Neural cell (in vitro differentiated cells): ENCODE measurements around the gene NLN.

Source experiments
- EP300 ChIP-seq: fragments of 450-650 bp; conservative IDR thresholded peaks from 2 replicates; pipeline ENCODE4 v1.6.1; 2014; ENCODE audit warnings: antibody characterized with exemption, mild to moderate bottlenecking, moderate library complexity; ENCODE audit not compliant: poor library complexity, severe bottlenecking
- EZH2 ChIP-seq: fragments of 200-600, 300-800 bp; shearing (Covaris generic), sonication (generic); IDR thresholded peaks from 2 replicates; pipeline ENCODE4 v1.6.1; 2014; ENCODE audit warnings: antibody characterized with exemption, low read length, borderline replicate concordance, mild to moderate bottlenecking; ENCODE audit not compliant: insufficient read depth, poor library complexity, severe bottlenecking
- MXI1 ChIP-seq: fragments of 450-650 bp; conservative IDR thresholded peaks from 2 replicates; pipeline ENCODE4 v1.6.1; 2014; ENCODE audit warnings: antibody characterized with exemption, mild to moderate bottlenecking; ENCODE audit not compliant: poor library complexity, severe bottlenecking
- POLR2AphosphoS5 ChIP-seq: IDR thresholded peaks from 2 replicates; pipeline ENCODE4 v1.6.1; 2012
- RAD21 ChIP-seq: fragments of 450-650 bp; conservative IDR thresholded peaks from 2 replicates; pipeline ENCODE4 v1.6.1; 2014; ENCODE audit warnings: antibody characterized with exemption, mild to moderate bottlenecking, moderate library complexity
- SMC3 ChIP-seq: fragments of 450-650 bp; conservative IDR thresholded peaks from 2 replicates; pipeline ENCODE4 v1.6.1; 2014; ENCODE audit warnings: antibody characterized with exemption, mild to moderate bottlenecking, moderate library complexity; ENCODE audit not compliant: poor library complexity
- TAF1 ChIP-seq: IDR thresholded peaks from 2 replicates; pipeline ENCODE4 v1.6.1; 2012; ENCODE audit warnings: low read depth
- TF ChIP-seq, protein P1 (sequence below): fragments of 450-650 bp; IDR thresholded peaks from 2 replicates; pipeline ENCODE4 v1.5.1; 2014; ENCODE audit warnings: antibody characterized with exemption, mild to moderate bottlenecking, moderate library complexity; ENCODE audit not compliant: poor library complexity, severe bottlenecking
- TF ChIP-seq, protein P2 (sequence below): IDR thresholded peaks from 2 replicates; pipeline ENCODE4 v1.6.1; 2012; ENCODE audit warnings: borderline replicate concordance

DNA sequence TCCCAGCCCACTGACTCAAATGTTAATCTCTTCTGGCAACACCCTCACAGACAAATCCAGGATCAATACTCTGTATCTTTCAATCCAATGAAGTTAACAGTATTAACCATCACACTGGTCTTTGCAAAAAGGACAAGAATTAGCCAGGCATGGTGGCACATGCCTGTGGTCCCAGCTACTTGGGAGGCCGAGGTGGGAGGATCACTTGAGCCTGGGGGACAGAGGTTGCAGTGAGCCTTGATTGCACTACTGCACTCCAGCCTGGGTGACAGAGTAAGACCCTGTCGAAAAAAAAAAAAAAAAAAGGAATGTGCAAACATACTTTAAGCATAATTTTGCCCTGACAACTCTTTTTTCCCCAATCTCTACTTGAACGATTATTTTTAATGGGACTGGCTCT, 146.5 kb downstream of the NLN start:
- TF ChIP-seq, protein P1, sequence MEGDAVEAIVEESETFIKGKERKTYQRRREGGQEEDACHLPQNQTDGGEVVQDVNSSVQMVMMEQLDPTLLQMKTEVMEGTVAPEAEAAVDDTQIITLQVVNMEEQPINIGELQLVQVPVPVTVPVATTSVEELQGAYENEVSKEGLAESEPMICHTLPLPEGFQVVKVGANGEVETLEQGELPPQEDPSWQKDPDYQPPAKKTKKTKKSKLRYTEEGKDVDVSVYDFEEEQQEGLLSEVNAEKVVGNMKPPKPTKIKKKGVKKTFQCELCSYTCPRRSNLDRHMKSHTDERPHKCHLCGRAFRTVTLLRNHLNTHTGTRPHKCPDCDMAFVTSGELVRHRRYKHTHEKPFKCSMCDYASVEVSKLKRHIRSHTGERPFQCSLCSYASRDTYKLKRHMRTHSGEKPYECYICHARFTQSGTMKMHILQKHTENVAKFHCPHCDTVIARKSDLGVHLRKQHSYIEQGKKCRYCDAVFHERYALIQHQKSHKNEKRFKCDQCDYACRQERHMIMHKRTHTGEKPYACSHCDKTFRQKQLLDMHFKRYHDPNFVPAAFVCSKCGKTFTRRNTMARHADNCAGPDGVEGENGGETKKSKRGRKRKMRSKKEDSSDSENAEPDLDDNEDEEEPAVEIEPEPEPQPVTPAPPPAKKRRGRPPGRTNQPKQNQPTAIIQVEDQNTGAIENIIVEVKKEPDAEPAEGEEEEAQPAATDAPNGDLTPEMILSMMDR = no peak
- TF ChIP-seq, protein P2, sequence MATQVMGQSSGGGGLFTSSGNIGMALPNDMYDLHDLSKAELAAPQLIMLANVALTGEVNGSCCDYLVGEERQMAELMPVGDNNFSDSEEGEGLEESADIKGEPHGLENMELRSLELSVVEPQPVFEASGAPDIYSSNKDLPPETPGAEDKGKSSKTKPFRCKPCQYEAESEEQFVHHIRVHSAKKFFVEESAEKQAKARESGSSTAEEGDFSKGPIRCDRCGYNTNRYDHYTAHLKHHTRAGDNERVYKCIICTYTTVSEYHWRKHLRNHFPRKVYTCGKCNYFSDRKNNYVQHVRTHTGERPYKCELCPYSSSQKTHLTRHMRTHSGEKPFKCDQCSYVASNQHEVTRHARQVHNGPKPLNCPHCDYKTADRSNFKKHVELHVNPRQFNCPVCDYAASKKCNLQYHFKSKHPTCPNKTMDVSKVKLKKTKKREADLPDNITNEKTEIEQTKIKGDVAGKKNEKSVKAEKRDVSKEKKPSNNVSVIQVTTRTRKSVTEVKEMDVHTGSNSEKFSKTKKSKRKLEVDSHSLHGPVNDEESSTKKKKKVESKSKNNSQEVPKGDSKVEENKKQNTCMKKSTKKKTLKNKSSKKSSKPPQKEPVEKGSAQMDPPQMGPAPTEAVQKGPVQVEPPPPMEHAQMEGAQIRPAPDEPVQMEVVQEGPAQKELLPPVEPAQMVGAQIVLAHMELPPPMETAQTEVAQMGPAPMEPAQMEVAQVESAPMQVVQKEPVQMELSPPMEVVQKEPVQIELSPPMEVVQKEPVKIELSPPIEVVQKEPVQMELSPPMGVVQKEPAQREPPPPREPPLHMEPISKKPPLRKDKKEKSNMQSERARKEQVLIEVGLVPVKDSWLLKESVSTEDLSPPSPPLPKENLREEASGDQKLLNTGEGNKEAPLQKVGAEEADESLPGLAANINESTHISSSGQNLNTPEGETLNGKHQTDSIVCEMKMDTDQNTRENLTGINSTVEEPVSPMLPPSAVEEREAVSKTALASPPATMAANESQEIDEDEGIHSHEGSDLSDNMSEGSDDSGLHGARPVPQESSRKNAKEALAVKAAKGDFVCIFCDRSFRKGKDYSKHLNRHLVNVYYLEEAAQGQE = no peak
- no peak for TF ChIP-seq POLR2AphosphoS5
- no peak for TF ChIP-seq RAD21
- no peak for TF ChIP-seq TAF1
- TF ChIP-seq EZH2 = no peak
- TF ChIP-seq EP300 = no peak
- no peak for TF ChIP-seq SMC3
- TF ChIP-seq MXI1 = no peak
